Smooth muscle cell (in vitro differentiated cells): ENCODE data around the gene DDX19B. TPM values are rescaled to one million over a fixed set of nuclear protein-coding genes. Genes with fewer than 3 reads are reported as not detected.

Experiments
- DNase-seq: peaks from one replicate; lab custom pipeline; 2025; ENCODE audit not compliant: unreplicated experiment; lab: John Stamatoyannopoulos, UW
- H2AFZ ChIP-seq: fragments of 200-600 bp; sonication (generic); 2 replicates; pipeline ENCODE4 v1.6.0; 2016; ENCODE audit warnings: antibody characterized with exemption, low read depth, mild to moderate bottlenecking
- H3F3A ChIP-seq: fragments of 200-600 bp; sonication (generic); 2 replicates; pipeline ENCODE4 v1.6.0; 2017; ENCODE audit warnings: antibody characterized with exemption, low read depth
- H3K27ac ChIP-seq: fragments of 200-600 bp; sonication (generic); 2 replicates; pipeline ENCODE4 v1.5.1; 2016; ENCODE audit warnings: low read depth, mild to moderate bottlenecking
- H3K27me3 ChIP-seq: fragments of 200-600 bp; sonication (generic); 2 replicates; pipeline ENCODE4 v1.6.1; 2016; ENCODE audit warnings: low read depth, mild to moderate bottlenecking
- H3K36me3 ChIP-seq: fragments of 200-600 bp; sonication (generic); 2 replicates; pipeline ENCODE4 v1.5.1; 2016; ENCODE audit warnings: low read depth
- H3K4me1 ChIP-seq: fragments of 200-600 bp; sonication (generic); 2 replicates; pipeline ENCODE4 v1.5.1; 2016; ENCODE audit warnings: low read depth
- H3K4me2 ChIP-seq: fragments of 200-600 bp; sonication (generic); 2 replicates; pipeline ENCODE4 v1.6.0; 2016; ENCODE audit warnings: mild to moderate bottlenecking
- H3K4me3 ChIP-seq: fragments of 200-600 bp; sonication (generic); 2 replicates; pipeline ENCODE4 v1.5.1; 2016; ENCODE audit warnings: mild to moderate bottlenecking
- H3K79me2 ChIP-seq: fragments of 200-600 bp; sonication (generic); 2 replicates; pipeline ENCODE4 v1.6.0; 2016; ENCODE audit warnings: low read depth, mild to moderate bottlenecking
- H3K9ac ChIP-seq: fragments of 200-600 bp; sonication (generic); 2 replicates; pipeline ENCODE4 v1.6.0; 2016; ENCODE audit warnings: low read depth
- H3K9me3 ChIP-seq: fragments of 200-600 bp; sonication (generic); replicated peaks from 2 replicates; pipeline ENCODE4 v1.5.1; 2016; ENCODE audit warnings: low read depth
- H4K20me1 ChIP-seq: fragments of 200-600 bp; sonication (generic); 2 replicates; pipeline ENCODE4 v1.6.0; 2016; ENCODE audit warnings: low read depth
- CTCF ChIP-seq: fragments of 200-600 bp; sonication (generic); IDR thresholded peaks from 2 replicates; pipeline ENCODE4 v1.5.1; 2017; ENCODE audit warnings: borderline replicate concordance, mild to moderate bottlenecking, antibody characterized with exemption; ENCODE audit not compliant: insufficient read depth, poor library complexity, severe bottlenecking
- WGBS: methylation state at CpG from one replicate; pipeline ENCODE4 v1.1.7; 2016; ENCODE audit warnings: low lambda C conversion rate; 5-methylcytosine and 5-hydroxymethylcytosine counted together
- polyA plus RNA-seq: library from polyadenylated mRNA; unstranded; fragments of >200 nt; fragmentation: Nextera tagmentation; extraction: Ambion mirVana; gene quantifications from 2 replicates; pipeline ENCODE4 v1.2.1, GENCODE V29; 2016
- total RNA-seq: library from RNA; depleted of rRNA; stranded (reverse); fragments of >200 nt; gene quantifications from 2 replicates; pipeline ENCODE4 v1.2.3, GENCODE V29; 2014

DDX19B gene
- total and polyA plus RNA-seq, 2 experiments from 2014 or later: 31.8 to 49.6 TPM

- no peak overlapping the region for H3K4me3 ChIP-seq
- H2AFZ ChIP-seq: no peak overlapping the region
- 96% methylated on average over 10 of the region's 10 CpGs for WGBS
- H4K20me1 ChIP-seq: peaks cover under 1% of the 10 kb centered on the region
- no peaks in the 10 kb centered on the region for H3K36me3 ChIP-seq
- H3K9me3 ChIP-seq: no peaks in the 10 kb centered on the region
- H3K4me2 ChIP-seq: no peak overlapping the region
- no peaks in the 10 kb centered on the region for H3K27me3 ChIP-seq
- H3K4me1 ChIP-seq: no peaks in the 10 kb centered on the region
- no peaks in the 10 kb centered on the region for H3F3A ChIP-seq
- DNase-seq: no peak
- no peak overlapping the region for H3K27ac ChIP-seq
- no peak for TF ChIP-seq CTCF
- H3K79me2 ChIP-seq: no peaks in the 10 kb centered on the region
- no peak overlapping the region for H3K9ac ChIP-seq
Observed at GRCh38 chr16:70370924-70371323, 71.9 kb downstream of the DDX19B start.

GRCh38 chr16:70372921-70373728 lies 74.1 kb downstream of the DDX19B start:
- peaks cover 6% of the 10 kb centered on the region for H3K79me2 ChIP-seq
- no peak for DNase-seq
- H3K36me3 ChIP-seq: no peaks in the 10 kb centered on the region
- H4K20me1 ChIP-seq: peaks cover 5% of the 10 kb centered on the region
- 98% methylated on average over 22 of the region's 22 CpGs for WGBS
- TF ChIP-seq CTCF: no peak
- H2AFZ ChIP-seq: no peak overlapping the region
- no peak overlapping the region for H3K4me3 ChIP-seq
- no peaks in the 10 kb centered on the region for H3K27me3 ChIP-seq
- no peak overlapping the region for H3K9ac ChIP-seq
- H3F3A ChIP-seq: no peaks in the 10 kb centered on the region
- H3K4me1 ChIP-seq: no peaks in the 10 kb centered on the region
- H3K27ac ChIP-seq: no peak overlapping the region
- H3K4me2 ChIP-seq: no peak overlapping the region
- H3K9me3 ChIP-seq: no peaks in the 10 kb centered on the region

GRCh38 chr16:70374213-70374612 lies 75.2 kb downstream of the DDX19B start:
- Histone ChIP-seq H3K27me3 (no peaks in the 10 kb centered on the region), H3K4me2 (no peak overlapping the region), H3K36me3 (no peaks in the 10 kb centered on the region), H3K27ac (no peak overlapping the region), H3K4me3 (no peak overlapping the region), H4K20me1 (peaks cover 9% of the 10 kb centered on the region), H3F3A (peaks cover 3% of the 10 kb centered on the region), H2AFZ (no peak overlapping the region), H3K9me3 (no peaks in the 10 kb centered on the region), H3K9ac (no peak overlapping the region), H3K4me1 (no peaks in the 10 kb centered on the region), H3K79me2 (peaks cover 11% of the 10 kb centered on the region)
- 99% methylated on average over 8 of the region's 8 CpGs for WGBS
- no peak for TF ChIP-seq CTCF
- no peak for DNase-seq
